ENCODE data around the gene DNAJC16. TPM values are rescaled to one million over a fixed set of nuclear protein-coding genes. Genes with fewer than 3 reads are reported as not detected.
A peak's percentile ranks its signal among the peaks of the same experiment; 100 is the strongest.

The DNAJC16 gene
- total and polyA plus RNA-seq, 2 of the 13 experiments (the other 11 are each of a cell fraction or from before 2014, with no cell fraction given) = 11.4 to 15.4 TPM

DNA sequence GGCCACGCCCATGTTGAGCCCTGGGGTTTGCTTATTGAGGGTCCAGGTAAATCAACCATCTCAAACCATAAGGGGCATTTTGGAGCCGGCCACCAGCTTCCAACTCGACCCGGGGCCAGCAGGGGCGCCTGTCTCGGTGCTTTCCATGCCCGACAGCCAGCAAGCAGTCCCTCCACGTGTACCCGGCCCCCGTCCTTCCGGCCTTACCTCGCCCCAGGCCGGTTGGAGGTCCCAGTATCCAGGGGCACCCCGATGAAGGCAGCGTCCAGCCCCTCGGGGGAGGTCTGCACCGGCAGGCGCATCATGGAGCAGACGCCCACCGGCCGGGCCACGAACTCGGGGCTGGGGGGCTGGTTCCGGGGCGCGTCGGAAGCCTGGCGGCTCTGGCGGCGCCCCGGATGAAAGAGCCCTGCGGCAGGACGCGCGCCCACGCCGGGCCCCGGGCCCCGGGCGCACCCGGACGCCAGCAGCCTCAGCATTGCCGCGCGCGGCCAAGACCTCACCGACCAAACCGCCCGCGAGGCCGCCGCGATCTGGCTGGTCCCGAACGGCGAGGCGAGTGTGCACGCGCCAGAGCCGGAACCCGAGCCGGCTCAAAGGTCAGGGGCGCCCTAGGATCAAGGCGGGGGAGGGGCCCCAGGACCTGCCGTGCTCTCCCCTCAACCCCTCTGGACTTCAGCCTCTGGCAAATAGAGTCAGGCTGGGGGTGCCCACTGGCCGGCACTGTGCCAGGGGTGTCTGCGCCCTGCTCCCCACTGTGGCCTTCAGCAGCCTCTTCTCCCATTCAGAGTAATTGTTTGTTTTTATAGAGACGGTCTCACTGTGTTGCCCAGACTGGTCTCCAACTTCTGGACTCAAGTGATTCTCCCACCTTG, 58.1 kb downstream of the DNAJC16 start, which contains the start of gene AGMAT (continued):
- TF ChIP-seq CBX5 (CRISPR knock-in tag; IDR thresholded peaks at IDR 0.05; ENCODE audit: borderline replicate concordance) (peak; percentile 87; the same call in 1 of the 2 replicates), SMAD3 (CRISPR knock-in tag; IDR thresholded peaks at IDR 0.05) (no peak), GTF2F1 (IDR thresholded peaks at IDR 0.05; ENCODE audit: low read length) (no peak), ZZZ3 (CRISPR knock-in tag; IDR thresholded peaks at IDR 0.05; ENCODE audit: borderline replicate concordance) (no peak; the same call in 1 of the 2 replicates), BORCS8-MEF2B (CRISPR knock-in tag; IDR thresholded peaks at IDR 0.05) (peak; percentile 38; the same call in 1 of the 2 replicates), ZNF282 (IDR thresholded peaks at IDR 0.05; ENCODE audit: partially characterized antibody) (no peak)
- TF ChIP-seq, protein P1, sequence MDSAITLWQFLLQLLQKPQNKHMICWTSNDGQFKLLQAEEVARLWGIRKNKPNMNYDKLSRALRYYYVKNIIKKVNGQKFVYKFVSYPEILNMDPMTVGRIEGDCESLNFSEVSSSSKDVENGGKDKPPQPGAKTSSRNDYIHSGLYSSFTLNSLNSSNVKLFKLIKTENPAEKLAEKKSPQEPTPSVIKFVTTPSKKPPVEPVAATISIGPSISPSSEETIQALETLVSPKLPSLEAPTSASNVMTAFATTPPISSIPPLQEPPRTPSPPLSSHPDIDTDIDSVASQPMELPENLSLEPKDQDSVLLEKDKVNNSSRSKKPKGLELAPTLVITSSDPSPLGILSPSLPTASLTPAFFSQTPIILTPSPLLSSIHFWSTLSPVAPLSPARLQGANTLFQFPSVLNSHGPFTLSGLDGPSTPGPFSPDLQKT (CRISPR knock-in tag; IDR thresholded peaks at IDR 0.05; ENCODE audit: borderline replicate concordance) = peak; percentile 73; the same call in 1 of the 2 replicates
- TF ChIP-seq, protein P2, sequence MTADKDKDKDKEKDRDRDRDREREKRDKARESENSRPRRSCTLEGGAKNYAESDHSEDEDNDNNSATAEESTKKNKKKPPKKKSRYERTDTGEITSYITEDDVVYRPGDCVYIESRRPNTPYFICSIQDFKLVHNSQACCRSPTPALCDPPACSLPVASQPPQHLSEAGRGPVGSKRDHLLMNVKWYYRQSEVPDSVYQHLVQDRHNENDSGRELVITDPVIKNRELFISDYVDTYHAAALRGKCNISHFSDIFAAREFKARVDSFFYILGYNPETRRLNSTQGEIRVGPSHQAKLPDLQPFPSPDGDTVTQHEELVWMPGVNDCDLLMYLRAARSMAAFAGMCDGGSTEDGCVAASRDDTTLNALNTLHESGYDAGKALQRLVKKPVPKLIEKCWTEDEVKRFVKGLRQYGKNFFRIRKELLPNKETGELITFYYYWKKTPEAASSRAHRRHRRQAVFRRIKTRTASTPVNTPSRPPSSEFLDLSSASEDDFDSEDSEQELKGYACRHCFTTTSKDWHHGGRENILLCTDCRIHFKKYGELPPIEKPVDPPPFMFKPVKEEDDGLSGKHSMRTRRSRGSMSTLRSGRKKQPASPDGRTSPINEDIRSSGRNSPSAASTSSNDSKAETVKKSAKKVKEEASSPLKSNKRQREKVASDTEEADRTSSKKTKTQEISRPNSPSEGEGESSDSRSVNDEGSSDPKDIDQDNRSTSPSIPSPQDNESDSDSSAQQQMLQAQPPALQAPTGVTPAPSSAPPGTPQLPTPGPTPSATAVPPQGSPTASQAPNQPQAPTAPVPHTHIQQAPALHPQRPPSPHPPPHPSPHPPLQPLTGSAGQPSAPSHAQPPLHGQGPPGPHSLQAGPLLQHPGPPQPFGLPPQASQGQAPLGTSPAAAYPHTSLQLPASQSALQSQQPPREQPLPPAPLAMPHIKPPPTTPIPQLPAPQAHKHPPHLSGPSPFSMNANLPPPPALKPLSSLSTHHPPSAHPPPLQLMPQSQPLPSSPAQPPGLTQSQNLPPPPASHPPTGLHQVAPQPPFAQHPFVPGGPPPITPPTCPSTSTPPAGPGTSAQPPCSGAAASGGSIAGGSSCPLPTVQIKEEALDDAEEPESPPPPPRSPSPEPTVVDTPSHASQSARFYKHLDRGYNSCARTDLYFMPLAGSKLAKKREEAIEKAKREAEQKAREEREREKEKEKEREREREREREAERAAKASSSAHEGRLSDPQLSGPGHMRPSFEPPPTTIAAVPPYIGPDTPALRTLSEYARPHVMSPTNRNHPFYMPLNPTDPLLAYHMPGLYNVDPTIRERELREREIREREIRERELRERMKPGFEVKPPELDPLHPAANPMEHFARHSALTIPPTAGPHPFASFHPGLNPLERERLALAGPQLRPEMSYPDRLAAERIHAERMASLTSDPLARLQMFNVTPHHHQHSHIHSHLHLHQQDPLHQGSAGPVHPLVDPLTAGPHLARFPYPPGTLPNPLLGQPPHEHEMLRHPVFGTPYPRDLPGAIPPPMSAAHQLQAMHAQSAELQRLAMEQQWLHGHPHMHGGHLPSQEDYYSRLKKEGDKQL (CRISPR knock-in tag; IDR thresholded peaks at IDR 0.05; ENCODE audit: low read depth) = 0 out of 2 replicates have a peak, but pooled peaks have one; percentile 68
- TF ChIP-seq, protein P3, sequence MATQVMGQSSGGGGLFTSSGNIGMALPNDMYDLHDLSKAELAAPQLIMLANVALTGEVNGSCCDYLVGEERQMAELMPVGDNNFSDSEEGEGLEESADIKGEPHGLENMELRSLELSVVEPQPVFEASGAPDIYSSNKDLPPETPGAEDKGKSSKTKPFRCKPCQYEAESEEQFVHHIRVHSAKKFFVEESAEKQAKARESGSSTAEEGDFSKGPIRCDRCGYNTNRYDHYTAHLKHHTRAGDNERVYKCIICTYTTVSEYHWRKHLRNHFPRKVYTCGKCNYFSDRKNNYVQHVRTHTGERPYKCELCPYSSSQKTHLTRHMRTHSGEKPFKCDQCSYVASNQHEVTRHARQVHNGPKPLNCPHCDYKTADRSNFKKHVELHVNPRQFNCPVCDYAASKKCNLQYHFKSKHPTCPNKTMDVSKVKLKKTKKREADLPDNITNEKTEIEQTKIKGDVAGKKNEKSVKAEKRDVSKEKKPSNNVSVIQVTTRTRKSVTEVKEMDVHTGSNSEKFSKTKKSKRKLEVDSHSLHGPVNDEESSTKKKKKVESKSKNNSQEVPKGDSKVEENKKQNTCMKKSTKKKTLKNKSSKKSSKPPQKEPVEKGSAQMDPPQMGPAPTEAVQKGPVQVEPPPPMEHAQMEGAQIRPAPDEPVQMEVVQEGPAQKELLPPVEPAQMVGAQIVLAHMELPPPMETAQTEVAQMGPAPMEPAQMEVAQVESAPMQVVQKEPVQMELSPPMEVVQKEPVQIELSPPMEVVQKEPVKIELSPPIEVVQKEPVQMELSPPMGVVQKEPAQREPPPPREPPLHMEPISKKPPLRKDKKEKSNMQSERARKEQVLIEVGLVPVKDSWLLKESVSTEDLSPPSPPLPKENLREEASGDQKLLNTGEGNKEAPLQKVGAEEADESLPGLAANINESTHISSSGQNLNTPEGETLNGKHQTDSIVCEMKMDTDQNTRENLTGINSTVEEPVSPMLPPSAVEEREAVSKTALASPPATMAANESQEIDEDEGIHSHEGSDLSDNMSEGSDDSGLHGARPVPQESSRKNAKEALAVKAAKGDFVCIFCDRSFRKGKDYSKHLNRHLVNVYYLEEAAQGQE (IDR thresholded peaks at IDR 0.05; ENCODE audit: borderline replicate concordance in 1 of 2, low read depth in 1 of 2, low read length in 2 of 2) = peak in 1 of 2 experiments; percentile 46; a peak in 1 of 4 replicates
- TF ChIP-seq, protein P4, sequence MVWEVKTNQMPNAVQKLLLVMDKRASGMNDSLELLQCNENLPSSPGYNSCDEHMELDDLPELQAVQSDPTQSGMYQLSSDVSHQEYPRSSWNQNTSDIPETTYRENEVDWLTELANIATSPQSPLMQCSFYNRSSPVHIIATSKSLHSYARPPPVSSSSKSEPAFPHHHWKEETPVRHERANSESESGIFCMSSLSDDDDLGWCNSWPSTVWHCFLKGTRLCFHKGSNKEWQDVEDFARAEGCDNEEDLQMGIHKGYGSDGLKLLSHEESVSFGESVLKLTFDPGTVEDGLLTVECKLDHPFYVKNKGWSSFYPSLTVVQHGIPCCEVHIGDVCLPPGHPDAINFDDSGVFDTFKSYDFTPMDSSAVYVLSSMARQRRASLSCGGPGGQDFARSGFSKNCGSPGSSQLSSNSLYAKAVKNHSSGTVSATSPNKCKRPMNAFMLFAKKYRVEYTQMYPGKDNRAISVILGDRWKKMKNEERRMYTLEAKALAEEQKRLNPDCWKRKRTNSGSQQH (CRISPR knock-in tag; IDR thresholded peaks at IDR 0.05; ENCODE audit: low read depth) = no peak
- TF ChIP-seq, protein P5, sequence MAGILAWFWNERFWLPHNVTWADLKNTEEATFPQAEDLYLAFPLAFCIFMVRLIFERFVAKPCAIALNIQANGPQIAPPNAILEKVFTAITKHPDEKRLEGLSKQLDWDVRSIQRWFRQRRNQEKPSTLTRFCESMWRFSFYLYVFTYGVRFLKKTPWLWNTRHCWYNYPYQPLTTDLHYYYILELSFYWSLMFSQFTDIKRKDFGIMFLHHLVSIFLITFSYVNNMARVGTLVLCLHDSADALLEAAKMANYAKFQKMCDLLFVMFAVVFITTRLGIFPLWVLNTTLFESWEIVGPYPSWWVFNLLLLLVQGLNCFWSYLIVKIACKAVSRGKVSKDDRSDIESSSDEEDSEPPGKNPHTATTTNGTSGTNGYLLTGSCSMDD (CRISPR knock-in tag; IDR thresholded peaks at IDR 0.05) = no peak
- TF ChIP-seq, protein P6, sequence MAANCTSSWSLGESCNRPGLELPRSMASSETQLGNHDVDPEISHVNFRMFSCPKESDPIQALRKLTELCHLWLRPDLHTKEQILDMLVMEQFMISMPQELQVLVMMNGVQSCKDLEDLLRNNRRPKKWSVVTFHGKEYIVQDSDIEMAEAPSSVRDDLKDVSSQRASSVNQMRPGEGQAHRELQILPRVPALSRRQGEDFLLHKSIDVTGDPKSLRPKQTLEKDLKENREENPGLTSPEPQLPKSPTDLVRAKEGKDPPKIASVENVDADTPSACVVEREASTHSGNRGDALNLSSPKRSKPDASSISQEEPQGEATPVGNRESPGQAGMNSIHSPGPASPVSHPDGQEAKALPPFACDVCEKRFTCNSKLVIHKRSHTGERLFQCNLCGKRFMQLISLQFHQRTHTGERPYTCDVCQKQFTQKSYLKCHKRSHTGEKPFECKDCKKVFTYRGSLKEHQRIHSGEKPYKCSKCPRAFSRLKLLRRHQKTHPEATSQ (CRISPR knock-in tag; IDR thresholded peaks at IDR 0.05; ENCODE audit: borderline replicate concordance) = 0 out of 2 replicates have a peak, but pooled peaks have one; percentile 18

All from HepG2 (cell line).